Astrocyte of the spinal cord (primary cell): ENCODE measurements around the gene SLC25A44.

Source experiments
- DNase-seq: peaks from one replicate; pipeline ENCODE4 v3.0.0; 2011; ENCODE audit warnings: low read depth, low spot score
- H3K4me3 ChIP-seq: 2 replicates; pipeline ENCODE4 v1.5.1; 2011; ENCODE audit warnings: low read depth, mild to moderate bottlenecking, low read length, moderate library complexity
- CTCF ChIP-seq: IDR thresholded peaks from 2 replicates; pipeline ENCODE4 v1.5.1; 2012; ENCODE audit warnings: low read depth, mild to moderate bottlenecking, low read length, inconsistent platforms
- in situ Hi-C: cut with HindIII; loops from 2 replicates; pipeline ENCODE4 v1.10.0; 2017; ENCODE audit warnings: low sequenced_read_pairs

The SLC25A44 gene

GRCh38 chr1:156149374-156150332, 44.3 kb upstream of the SLC25A44 start:
- no peak overlapping the region for H3K4me3 ChIP-seq
- no peak for DNase-seq
- in situ Hi-C loops, result no loop called here
- no peak for TF ChIP-seq CTCF

- DNase-seq, result no peak
- in situ Hi-C loops, result no loop called here
- H3K4me3 ChIP-seq, result no peak overlapping the region
These were observed 43.4 kb upstream of the SLC25A44 start for GRCh38 chr1:156150333-156151011.

GRCh38 chr1:156151093-156151688, 42.7 kb upstream of the SLC25A44 start:
- H3K4me3 ChIP-seq, result no peak overlapping the region
- in situ Hi-C loops, result no loop called here
- TF ChIP-seq CTCF, result no peak
- no peak for DNase-seq

More at GRCh38 chr1:156150333-156151011, 43.4 kb upstream of the SLC25A44 start:
- TF ChIP-seq CTCF, result no peak

GRCh38 chr1:156152628-156153027, 41.3 kb upstream of the SLC25A44 start:
- no peak for DNase-seq
- no peak overlapping the region for H3K4me3 ChIP-seq
- no peak for TF ChIP-seq CTCF
- in situ Hi-C loops, result no loop called here

DNA sequence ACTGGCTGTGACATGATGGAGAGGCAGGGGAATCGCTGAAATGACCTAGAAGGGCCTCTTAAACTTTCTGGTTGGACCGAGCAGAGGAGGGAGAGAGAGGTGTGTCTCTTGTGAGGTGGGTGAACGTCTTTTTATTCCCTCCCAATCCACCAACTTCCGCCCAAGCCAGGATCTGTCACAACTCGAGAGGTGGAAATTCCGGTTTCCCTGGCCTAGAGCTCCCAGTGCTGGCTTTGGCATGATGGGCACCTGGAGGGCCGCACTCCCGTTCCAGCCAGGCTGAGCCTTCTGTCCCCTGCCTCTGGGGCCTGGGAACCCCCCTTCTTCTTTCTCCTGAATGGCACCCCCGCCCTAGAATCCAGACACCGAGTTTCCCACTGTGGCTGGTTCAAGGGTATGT, 40.5 kb upstream of the SLC25A44 start, which contains the start of gene SEMA4A:
Gene SEMA4A, plus strand, starts transcription at position 224 of the 400 bp plus-strand sequence. CDS start 994 bp downstream, outside the sequence.
- in situ Hi-C loops, result no loop called here
- H3K4me3 ChIP-seq, result no peak within 1 kb of the TSS
- TF ChIP-seq CTCF, result no peak
- DNase-seq, result no peak

DNA sequence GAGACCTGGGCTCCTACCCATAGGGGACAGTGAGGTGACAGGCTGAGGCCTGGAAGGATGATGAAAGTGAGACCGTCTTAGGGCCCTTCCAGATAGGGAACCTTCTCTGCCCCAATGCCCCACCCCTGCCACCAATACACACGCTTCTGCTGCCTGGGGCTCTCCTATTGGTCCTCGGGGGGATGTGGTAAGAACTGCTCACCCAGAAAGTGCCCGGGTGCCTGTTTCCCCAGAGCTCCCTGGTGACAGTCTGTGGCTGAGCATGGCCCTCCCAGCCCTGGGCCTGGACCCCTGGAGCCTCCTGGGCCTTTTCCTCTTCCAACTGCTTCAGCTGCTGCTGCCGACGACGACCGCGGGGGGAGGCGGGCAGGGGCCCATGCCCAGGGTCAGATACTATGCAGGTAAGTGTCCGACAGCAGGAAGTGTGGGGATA, 39.6 kb upstream of the SLC25A44 start:
- in situ Hi-C loops, result no loop called here
- no peak overlapping the region for H3K4me3 ChIP-seq
- DNase-seq, result no peak
- TF ChIP-seq CTCF, result no peak
